Measurements from ENCODE around the gene ASS1. TPM values are rescaled to one million over a fixed set of nuclear protein-coding genes. Genes with fewer than 3 reads are reported as not detected.

ASS1 gene
- total RNA-seq, 1 donor from 2014 or later: 96.0 TPM

GRCh38 chr9:130521715-130522114 is 77.0 kb downstream of the ASS1 start:
- intact Hi-C loops (cut with DNase I): no loop called here

GRCh38 chr9:130522233-130522808 is 77.6 kb downstream of the ASS1 start:
- peaks cover 14% of the 10 kb centered on the region for H3K27me3 ChIP-seq
- intact Hi-C loops (cut with DNase I): no loop called here
- ATAC-seq (no peak), DNase-seq (no peak)
- H3K36me3 ChIP-seq: no peaks in the 10 kb centered on the region
- no peak overlapping the region for H3K27ac ChIP-seq
- H3K4me1 ChIP-seq: no peaks in the 10 kb centered on the region
- no peak overlapping the region for H3K4me3 ChIP-seq
- H3K9me3 ChIP-seq: no peaks in the 10 kb centered on the region
- TF ChIP-seq, protein P1, sequence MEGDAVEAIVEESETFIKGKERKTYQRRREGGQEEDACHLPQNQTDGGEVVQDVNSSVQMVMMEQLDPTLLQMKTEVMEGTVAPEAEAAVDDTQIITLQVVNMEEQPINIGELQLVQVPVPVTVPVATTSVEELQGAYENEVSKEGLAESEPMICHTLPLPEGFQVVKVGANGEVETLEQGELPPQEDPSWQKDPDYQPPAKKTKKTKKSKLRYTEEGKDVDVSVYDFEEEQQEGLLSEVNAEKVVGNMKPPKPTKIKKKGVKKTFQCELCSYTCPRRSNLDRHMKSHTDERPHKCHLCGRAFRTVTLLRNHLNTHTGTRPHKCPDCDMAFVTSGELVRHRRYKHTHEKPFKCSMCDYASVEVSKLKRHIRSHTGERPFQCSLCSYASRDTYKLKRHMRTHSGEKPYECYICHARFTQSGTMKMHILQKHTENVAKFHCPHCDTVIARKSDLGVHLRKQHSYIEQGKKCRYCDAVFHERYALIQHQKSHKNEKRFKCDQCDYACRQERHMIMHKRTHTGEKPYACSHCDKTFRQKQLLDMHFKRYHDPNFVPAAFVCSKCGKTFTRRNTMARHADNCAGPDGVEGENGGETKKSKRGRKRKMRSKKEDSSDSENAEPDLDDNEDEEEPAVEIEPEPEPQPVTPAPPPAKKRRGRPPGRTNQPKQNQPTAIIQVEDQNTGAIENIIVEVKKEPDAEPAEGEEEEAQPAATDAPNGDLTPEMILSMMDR (IDR thresholded peaks at IDR 0.05): no peak

More at GRCh38 chr9:130521715-130522114, 77.0 kb downstream of the ASS1 start:
- Histone ChIP-seq H3K9me3 (no peaks in the 10 kb centered on the region), H3K27ac (no peak overlapping the region), H3K36me3 (no peaks in the 10 kb centered on the region), H3K4me3 (no peak overlapping the region), H3K4me1 (no peaks in the 10 kb centered on the region), H3K27me3 (peaks cover 14% of the 10 kb centered on the region)
- TF ChIP-seq, protein P1 (IDR thresholded peaks at IDR 0.05): no peak
- no peak for DNase-seq
- ATAC-seq: no peak

- Histone ChIP-seq H3K27ac (no peak overlapping the region), H3K27me3 (peaks cover 14% of the 10 kb centered on the region), H3K4me3 (no peak overlapping the region), H3K9me3 (no peaks in the 10 kb centered on the region), H3K4me1 (no peaks in the 10 kb centered on the region), H3K36me3 (no peaks in the 10 kb centered on the region)
- ATAC-seq (no peak), DNase-seq (no peak)
- intact Hi-C loops (cut with DNase I): no loop called here
- TF ChIP-seq, protein P1 (IDR thresholded peaks at IDR 0.05): no peak
Observed at GRCh38 chr9:130523921-130524320, 79.2 kb downstream of the ASS1 start.

- H3K36me3 ChIP-seq: no peaks in the 10 kb centered on the region
- peaks cover 14% of the 10 kb centered on the region for H3K27me3 ChIP-seq
- TF ChIP-seq, protein P1 (IDR thresholded peaks at IDR 0.05): no peak
- ATAC-seq: no peak
- no peaks in the 10 kb centered on the region for H3K4me1 ChIP-seq
- H3K4me3 ChIP-seq: no peak overlapping the region
- no peak overlapping the region for H3K27ac ChIP-seq
- intact Hi-C loops (cut with DNase I): no loop called here
- DNase-seq: no peak
- no peaks in the 10 kb centered on the region for H3K9me3 ChIP-seq
Observed at GRCh38 chr9:130526193-130526853, 81.6 kb downstream of the ASS1 start.

DNA sequence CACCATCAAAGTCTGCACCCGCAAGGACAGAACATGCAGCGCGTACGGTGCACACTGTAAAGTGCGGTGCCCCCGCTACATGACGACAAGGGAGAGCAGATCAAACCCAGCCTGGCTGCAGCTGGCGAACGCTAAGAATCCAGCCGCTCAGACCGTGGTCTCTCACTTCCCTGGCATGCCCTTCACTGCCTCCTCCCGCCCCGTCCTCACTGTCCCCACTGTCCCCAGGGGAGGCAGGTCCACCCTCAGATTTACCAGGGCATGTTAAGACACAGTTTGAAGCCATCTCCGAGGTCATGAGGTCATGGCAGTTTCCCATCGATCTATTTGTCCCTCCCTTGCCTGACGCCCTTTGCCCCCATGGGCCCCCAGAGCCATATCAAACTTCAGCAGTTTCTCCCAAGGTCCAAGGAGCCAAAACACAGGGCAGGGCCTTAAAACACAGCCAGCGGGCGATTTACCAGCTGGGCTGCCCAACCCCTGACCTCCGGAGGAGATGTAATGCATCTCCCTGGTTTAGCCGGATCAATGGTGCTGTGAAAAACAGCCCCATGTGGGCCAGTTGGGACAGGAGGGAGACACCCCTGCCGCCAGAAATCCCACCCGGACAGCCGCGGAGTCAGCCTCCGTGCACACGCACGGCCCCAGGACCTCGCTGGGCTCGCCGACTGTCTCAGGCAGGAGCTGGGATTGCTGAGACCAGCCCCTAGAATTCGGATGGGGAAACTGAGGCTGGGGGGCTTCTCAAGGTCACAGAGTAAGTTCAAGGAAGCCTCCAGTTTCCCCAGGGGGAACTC is 82.3 kb downstream of the ASS1 start:
- DNase-seq (no peak), ATAC-seq (no peak)
- Histone ChIP-seq H3K27me3 (peaks cover 14% of the 10 kb centered on the region), H3K9me3 (no peaks in the 10 kb centered on the region), H3K4me1 (no peaks in the 10 kb centered on the region), H3K36me3 (no peaks in the 10 kb centered on the region), H3K4me3 (no peak overlapping the region), H3K27ac (no peak overlapping the region)
- intact Hi-C loops (cut with DNase I): no loop called here
- TF ChIP-seq, protein P1 (IDR thresholded peaks at IDR 0.05): no peak
